Measurements from ENCODE around the gene MRPL23. TPM values are rescaled to one million over a fixed set of nuclear protein-coding genes. Genes with fewer than 3 reads are reported as not detected.

Gene MRPL23
- total RNA-seq, 6 experiments from 2014 or later, result 83.8 to 116 (median 110) TPM

DNA sequence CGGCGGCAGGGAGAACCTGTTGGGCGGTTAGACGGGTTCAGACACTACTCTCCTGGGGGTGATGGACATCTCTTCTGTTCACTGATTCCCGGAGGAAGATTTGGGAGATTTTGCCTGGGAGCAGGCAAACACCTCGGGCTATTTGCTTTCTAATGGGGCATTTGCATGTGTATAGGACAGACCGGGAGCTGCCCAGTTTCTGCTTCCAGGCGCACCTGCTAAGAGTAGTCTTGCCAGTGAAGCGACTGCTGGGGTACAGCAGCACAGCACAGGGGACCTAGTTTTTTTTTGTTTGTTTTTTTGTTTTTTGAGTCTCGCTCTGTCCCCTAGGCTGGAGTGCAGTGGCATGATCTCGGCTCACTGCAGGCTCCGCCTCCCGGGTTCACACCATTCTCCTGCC, 57.3 kb downstream of the MRPL23 start:
- no peaks in the 10 kb centered on the region for H3K27me3 Mint-ChIP-seq (ENCODE audit: insufficient read depth)
- DNase-seq, result no peak
- no peak overlapping the region for H3K27ac Mint-ChIP-seq
- TF ChIP-seq CTCF (IDR thresholded peaks at IDR 0.05), result no peak
- H3K9me3 Mint-ChIP-seq, result no peaks in the 10 kb centered on the region
- H3K4me3 Mint-ChIP-seq, result no peak overlapping the region
- no peaks in the 10 kb centered on the region for H3K4me1 Mint-ChIP-seq (ENCODE audit: low read depth)
- no peaks in the 10 kb centered on the region for H3K36me3 Mint-ChIP-seq (ENCODE audit: low read depth)

Other genes with a start within 250 kb of the MRPL23 start
- under 1 TPM; 0.21 to 0.71 (median 0.45) TPM for gene IFITM10, start 196.7 kb upstream of the MRPL23 start, total RNA-seq (2021; fragmentation: NEBNext Ultra II Directional; extraction: Animal tissue kit (Norgen Biotek cat#: 25700))
- 100 to 1,000 TPM; 212 to 240 (median 229) TPM for gene CTSD, start 183.4 kb upstream of the MRPL23 start, total RNA-seq (2021; fragmentation: NEBNext Ultra II Directional; extraction: Animal tissue kit (Norgen Biotek cat#: 25700))
- gene SYT8, start 112.3 kb upstream of the MRPL23 start, total RNA-seq (2021; fragmentation: NEBNext Ultra II Directional; extraction: Animal tissue kit (Norgen Biotek cat#: 25700)), result not detected
- gene TNNI2, start 108.4 kb upstream of the MRPL23 start, total RNA-seq (2021; fragmentation: NEBNext Ultra II Directional; extraction: Animal tissue kit (Norgen Biotek cat#: 25700)), result not detected
- 1 to 10 TPM in 1 of 6 experiments, under 1 TPM in 3, not detected in 2; 0.18 to 2.6 (median 0.27) TPM for gene LSP1, start 94.2 kb upstream of the MRPL23 start, total RNA-seq (2021; fragmentation: NEBNext Ultra II Directional; extraction: Animal tissue kit (Norgen Biotek cat#: 25700))
- not detected for gene PRR33, start 55.4 kb upstream of the MRPL23 start, total RNA-seq (2021; fragmentation: NEBNext Ultra II Directional; extraction: Animal tissue kit (Norgen Biotek cat#: 25700))
- not detected for gene TNNT3, start 27.6 kb upstream of the MRPL23 start, total RNA-seq (2021; fragmentation: NEBNext Ultra II Directional; extraction: Animal tissue kit (Norgen Biotek cat#: 25700))
- gene H19, start 50.5 kb downstream of the MRPL23 start, total RNA-seq (2021; fragmentation: NEBNext Ultra II Directional; extraction: Animal tissue kit (Norgen Biotek cat#: 25700)), result under 1 TPM in 2 of 6 experiments, not detected in 4; 0.25 to 0.33 TPM
- 1 to 10 TPM in 5 of 6 experiments, under 1 TPM in 1; 0.90 to 2.6 (median 2.0) TPM for gene IGF2, start 192.1 kb downstream of the MRPL23 start, total RNA-seq (2021; fragmentation: NEBNext Ultra II Directional; extraction: Animal tissue kit (Norgen Biotek cat#: 25700))
- gene INS, start 213.9 kb downstream of the MRPL23 start, total RNA-seq (2021; fragmentation: NEBNext Ultra II Directional; extraction: Animal tissue kit (Norgen Biotek cat#: 25700)), result not detected
- not detected for gene TH, start 224.5 kb downstream of the MRPL23 start, total RNA-seq (2021; fragmentation: NEBNext Ultra II Directional; extraction: Animal tissue kit (Norgen Biotek cat#: 25700))

Data from HFFc6 (cell line).